NCI-H2227 treated with DMSO at 0.1 percent for 48 hours (cell line): Measurements from ENCODE around the gene DNAAF5.

Source experiments
- DNase-seq: peaks from one replicate; lab custom pipeline; 2025; lab: John Stamatoyannopoulos, UW

DNAAF5 gene

DNA sequence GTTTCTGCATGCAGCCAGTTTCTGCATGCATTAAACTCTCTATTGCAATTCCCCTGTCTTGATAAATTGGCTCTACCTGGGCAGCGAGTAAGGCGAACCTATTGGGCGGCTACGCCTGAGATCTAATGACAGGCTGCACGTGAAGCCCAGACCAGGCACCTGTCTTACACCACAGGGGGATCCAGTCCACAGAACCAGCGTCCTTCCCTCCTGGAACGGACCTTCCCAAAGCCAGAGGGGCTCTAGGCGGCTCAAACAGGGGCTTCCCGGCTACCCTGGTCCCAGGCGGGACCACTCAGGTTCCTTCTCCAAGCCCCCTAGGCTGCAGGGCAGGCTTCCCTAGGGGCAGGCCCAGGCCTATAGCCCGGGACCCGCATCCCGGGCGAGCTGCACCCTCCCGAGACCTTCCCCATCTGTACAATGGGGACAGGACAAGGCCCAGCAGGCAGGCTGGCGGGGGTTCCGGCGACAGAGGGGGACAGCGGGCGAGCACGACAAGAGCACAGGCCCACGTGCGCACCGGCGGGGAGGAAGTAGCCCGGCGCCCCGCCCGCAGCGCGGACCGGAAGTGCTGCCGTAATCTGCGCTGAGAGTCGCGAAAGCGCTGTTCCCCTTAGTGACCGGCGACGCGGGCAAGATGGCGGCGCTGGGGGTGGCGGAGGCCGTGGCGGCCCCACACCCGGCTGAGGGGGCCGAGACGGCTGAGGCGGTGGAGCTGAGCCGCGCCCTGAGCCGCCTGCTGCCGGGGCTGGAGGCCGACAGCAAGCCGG is at the start of gene DNAAF5:
DNAAF5 (plus strand) TSS at position 616 of the 770 bp plus-strand sequence; CDS start at position 638, 22 bp downstream.
- DNase-seq, result peak; percentile 79

DNA sequence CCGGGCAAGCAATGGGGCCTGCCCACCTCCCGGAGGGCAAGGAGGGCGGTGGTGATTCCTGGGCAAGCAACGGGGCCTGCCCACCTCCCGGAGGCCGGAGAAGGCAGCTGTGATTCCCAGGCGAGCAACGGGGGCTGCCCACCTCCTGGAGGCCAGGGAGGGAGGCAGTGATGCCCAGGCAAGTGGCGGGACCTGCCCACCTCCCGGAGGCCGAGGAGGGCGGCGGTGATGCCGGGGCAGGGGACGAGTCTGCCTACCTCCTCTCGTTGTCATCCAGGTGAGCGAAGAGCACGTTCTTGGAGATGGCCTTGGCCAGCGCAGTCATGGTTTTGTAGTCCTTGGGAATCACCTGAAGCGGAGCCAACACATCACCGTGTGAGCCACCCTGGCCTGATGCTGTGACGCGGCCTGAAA is 49.5 kb upstream of the DNAAF5 start:
- DNase-seq, result no peak

DNA sequence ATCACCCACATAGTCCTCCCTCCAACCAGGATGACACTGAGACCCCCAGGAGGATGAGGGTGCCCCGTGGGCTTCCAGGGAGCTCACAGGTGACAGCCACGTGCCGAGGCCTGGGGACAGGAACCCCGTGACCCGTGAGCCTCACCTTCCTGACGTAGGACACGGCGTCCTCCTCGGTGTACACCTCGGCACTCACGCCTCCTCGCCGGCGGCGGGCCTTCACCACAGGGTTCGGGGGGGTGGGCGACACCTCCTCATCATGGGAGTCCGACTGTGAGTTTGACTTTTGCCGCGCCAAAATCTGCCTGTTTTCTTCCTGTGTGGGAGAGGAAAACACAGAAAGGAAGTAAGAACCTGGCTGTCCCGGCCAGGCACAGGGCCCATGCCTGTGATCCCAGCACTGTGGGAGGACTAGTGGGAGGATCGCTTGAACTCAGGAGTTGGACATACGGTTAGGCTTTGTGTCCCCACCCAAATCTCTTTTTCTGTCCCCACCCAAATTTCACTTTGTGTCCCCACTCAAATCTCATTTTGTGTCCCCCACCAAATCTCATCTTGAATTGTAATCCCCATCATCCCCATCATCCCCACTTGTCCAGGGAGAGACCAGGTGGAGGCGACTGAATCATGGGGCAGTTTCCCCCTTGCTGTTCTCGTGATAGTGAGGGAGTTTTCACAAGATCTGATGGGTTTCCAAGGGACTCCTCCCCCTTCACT is 45.9 kb upstream of the DNAAF5 start:
- no peak for DNase-seq

DNA sequence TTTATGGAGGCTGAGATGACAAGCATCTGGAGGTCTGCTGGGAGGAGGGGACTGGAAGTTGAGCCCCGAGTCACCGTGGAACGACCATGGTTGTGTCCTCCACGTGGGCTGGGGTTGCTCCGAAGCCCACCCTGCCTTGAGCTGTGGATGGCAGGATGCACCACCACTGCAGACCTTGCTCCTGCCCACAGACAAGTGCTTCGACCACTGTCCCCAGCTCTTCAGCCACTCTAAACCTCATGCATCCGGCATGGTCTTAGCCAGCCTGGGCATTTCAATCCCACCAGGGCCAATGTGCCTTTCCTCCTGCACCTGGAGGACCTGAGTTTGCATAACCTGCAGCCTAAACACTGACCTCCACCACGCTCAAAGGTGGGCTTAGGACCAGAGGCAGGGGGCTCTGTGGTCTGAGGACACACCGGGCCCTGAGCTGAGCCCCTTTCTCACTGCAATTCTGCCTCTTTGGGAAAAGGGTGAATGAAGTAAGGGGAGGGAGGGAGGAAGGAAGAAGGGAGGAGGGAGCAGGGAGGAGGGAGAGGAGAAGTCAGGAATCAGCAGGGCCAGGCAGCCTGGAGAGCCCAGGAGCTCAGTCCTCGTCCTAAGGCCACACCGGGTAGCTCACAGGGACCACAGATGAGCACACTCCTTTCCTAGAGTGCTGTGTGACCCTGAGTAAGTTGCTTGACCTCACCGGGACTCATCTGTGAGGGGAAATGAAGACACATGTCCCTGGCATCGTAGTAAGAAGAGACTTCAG is 44.8 kb upstream of the DNAAF5 start:
- no peak for DNase-seq

DNA sequence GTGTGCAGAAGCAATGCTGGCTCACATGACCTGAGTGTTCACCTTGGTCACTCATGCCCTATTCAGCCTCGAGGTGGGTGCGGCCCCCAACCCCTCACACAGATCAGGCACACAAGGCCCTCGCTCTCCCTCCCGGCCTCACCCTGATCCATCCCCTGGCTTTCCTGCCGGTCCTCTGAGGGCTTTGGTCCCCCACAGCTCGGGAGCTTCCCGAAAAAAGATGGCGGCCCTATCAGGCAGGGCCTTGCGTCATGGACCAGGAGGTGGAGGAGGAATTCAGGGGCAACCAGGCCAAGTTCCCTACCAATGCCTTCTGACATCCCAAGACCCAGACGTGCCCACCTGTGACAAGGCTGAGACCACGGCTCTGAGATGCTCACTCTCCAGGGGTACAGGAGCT is 43.7 kb upstream of the DNAAF5 start:
- no peak for DNase-seq

DNA sequence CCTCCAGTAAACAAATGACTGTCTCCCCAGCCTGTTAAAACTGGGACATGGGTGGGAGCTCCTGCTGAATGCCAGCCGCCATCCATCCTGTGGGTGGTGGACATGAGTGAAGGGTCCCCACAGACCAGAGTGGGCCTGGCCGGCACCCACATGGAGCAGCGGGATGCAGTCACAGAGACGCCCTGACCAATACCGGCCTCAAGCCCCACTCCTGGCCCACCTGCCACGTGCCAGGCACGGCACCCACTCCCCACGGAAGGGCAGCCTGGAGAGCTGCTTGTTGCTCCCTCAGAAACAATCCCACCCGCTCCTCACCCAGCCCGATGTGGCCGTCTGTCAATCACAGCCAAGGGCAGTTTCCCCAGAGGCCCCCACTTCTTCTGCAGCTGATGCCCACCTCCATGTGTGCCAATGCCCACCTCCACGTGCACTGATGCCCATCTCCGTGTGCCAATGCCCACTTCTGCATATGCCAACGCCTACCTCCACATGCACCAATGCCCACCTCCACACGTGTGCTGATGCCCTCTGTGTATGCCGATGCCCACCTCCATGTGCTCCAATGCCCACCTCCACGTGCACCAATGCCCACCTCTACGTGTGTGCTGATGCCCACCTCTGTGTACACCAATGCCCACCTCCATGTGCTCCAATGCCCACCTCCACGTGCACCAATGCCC is 42.8 kb upstream of the DNAAF5 start:
- DNase-seq, result no peak

DNA sequence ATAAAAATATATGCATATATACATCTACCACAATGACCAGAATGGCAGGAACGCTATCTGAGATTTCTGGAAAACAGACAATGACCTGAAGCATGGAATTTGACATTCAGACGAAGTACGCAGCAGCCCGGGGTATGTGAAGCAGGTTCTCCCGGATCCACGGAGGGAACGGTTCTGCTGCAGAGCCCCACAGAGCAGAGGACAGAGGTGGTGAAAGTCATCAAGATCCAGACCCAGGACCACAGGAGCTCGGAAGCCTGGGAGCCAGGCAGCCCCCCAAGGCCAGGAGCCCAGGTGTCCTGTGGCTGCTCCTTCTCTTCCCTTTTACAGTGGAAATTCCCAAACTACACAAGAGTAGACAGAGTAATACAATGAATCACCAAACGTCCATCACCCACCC is 42.1 kb upstream of the DNAAF5 start:
- no peak for DNase-seq

DNA sequence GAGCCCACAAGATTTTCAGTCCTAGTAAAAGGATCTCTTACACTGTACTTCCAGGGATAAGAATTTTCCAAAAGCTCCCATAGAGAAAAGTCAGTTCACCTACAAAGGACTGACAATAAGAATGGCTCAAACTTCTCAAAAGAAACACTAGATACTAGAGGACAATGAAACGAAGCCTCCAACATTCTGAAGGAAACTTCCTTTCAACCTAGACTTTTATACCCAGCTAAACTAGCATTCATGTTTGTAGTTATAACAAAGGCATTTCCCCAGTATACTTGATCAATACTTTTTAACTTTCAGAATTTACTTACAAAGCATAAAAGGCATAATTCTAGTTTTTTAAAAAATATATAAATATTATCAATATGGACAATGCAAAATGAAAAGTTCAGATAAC is 41.0 kb upstream of the DNAAF5 start:
- DNase-seq, result no peak

DNA sequence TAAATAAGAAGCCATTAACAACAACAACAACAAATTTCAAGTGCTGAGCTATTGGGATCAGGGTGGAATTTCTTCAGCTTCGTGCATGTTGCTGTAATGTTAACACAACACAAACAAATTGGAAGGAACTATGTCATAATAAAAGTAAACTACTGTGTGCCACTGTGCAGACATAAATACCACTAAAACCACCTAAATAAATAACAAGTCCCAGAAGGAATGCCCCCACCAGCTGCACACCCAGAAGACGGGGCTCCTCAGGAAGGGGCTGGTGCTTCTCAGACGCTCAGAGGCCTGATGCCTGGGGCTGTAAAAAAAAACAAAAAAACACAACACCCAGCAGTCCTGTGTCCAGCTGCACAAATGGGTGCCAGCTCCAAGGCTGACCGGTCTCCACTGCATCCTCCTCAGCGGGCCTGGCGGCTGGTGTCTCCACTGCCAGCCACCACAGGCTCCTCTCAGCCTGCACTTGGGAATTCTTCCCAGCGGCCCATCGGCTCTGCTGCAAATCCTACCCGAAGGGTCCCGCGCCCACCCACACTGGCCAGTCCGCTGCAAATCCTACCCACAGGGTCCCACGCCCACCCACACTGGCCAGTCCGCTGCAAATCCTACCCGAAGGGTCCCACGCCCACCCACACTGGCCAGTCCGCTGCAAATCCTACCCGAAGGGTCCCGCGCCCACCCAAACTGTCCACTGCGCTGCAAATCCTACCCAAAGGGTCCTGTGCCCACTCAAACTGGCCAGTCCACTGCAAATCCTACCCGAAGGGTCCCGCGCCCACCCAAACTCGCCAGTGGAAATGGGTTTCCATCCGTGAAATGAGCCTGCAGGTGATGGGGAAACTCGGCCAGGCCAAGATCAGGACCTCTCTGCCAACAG is 35.8 kb upstream of the DNAAF5 start:
- DNase-seq, result no peak

DNA sequence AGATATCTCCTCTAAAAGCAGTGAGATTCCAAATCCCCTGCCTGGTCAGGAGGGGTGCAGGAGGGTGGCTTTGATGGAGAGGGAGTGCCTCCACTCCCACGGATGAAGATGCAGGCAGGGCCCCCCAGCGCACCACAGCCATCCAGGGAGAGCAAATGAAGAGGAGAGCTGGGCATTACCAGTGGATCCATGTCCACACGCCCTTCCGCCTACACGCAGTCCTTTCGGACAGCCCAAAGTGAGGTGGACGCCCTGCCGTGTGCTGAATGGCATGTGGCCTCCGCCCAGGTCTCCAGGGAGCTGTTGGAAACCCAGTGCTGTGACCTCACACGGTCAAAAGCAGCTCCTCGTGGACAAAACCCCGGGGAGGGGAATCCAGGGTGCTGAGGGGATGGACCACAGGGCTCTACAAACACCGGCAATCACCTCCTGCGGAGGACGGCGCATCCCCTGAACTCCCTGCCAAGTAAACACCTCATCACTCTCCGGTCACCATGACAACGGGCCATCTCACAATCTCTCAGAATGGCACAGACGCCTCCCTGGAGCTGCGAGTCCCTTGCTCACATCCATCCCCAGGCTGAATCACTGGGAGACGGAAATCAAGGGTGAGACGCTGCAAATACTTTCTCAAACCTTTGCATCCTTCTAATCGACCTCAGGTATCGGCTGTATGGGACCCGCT is 35.0 kb upstream of the DNAAF5 start:
- DNase-seq, result no peak

DNA sequence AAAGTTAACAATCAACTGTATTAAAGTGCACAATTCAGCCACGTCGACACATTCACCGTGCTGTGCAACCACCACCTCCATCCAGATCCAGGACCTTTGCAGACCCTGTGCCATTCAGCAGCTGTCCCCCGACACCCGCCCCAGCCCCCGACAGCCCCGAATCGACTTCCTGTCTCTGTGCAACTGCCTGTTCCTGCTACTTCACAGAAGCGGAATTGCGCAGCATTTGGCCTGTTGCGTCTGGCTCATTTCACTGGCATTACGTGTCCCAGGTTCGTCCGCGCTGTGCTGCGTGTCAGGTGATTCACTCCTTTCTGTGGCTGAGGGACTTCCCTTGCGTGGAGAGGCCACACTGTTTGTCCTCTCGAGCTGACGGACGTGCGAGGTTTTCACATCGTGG is 33.2 kb upstream of the DNAAF5 start:
- no peak for DNase-seq

DNA sequence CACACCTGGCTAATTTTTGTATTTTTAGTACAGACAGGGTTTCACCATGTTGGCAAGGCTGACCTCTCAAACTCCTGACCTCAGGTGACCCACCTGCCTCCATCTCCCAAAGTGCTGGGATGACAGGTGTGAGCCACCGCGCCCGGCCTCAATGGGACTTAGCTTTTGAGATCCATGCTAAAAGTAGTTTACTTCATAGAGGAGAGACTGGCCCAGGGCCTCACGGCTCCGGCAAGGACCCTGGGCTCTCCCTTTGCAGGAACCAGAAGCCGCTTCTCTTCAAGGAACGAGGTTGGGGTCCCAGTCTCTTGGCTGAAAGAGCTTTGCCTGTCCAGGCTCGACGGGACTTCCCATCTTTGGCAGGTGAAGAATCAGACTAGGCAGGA is 30.1 kb upstream of the DNAAF5 start:
- no peak for DNase-seq

DNA sequence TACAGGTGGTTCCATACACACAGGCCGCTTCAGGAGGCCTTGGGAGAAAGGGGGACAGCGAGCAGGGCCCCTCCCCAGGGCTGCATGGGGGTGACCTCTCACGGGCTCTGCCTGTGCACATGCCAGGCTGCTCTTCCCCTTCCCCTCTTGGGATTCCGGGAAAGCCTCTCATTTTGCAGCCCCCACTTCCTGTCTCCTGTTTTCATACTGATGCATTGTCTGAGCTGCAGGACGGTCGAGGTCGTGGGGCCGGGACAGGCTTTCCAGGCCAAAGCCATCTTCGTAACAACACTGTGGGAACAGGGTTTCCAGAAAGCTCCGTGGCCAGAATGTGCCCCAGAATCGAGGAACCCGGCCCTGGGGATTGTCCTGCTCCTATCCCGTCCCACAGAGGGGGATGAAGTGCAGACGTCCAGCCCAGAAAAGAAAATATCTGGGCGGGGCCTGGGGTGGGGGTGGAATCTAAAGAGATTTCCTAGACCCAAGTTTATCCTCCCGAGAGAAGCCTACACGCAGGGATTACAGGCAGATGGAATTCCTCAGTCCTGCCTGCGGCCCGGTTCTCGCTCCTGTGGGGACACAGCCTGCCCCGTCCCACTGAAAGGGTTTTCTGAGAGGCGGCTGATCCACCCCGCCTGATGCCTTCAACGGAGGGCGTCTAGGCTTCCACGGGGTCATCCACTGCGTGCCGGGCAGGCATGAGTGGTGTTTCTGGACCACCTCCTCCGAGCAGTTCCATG is 29.5 kb upstream of the DNAAF5 start:
- DNase-seq, result no peak

DNA sequence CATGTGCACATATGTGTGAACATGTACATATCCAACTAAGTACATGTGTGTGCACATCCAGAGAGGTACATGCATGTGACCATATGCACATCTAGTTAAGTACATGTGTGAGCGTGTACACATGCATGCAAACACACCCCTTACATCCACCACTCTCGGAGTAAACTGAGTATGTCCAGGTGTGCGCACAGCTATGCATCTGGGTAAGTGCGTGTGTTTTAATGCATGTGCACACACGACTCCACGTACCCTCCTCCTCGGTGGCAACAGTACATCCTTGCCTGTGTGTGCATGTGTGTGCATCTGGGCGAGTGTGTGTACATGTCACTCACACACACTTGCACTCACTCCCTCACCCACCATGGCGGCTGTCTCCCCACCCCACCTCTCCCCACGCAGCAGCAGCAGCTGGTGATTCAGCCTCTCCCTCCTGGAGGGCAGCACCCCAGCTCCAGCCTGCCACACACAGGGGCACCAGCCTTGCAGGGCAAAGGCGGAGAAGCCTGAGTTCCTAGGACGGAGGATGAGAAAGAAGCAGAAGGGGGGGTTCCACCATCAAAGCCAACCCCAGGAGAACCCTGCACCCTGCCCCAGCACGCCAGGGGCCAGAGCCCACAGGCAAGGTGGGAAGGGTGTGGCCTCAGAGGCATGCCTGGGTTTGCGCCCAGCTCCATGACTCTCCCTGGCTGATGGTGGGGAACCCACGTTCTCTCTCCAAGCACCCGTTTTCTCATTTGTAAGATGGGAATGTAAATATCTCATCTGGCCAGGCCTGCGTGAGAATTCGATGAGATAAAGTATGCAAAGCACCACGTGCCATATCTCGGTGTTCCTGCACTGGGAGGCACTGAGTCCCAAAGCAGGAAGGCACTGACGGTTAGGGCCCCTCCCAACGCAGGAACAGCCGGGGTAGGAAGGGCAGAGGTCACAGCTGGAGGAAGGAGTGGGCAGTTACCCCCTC is 27.7 kb upstream of the DNAAF5 start:
- DNase-seq, result no peak

DNA sequence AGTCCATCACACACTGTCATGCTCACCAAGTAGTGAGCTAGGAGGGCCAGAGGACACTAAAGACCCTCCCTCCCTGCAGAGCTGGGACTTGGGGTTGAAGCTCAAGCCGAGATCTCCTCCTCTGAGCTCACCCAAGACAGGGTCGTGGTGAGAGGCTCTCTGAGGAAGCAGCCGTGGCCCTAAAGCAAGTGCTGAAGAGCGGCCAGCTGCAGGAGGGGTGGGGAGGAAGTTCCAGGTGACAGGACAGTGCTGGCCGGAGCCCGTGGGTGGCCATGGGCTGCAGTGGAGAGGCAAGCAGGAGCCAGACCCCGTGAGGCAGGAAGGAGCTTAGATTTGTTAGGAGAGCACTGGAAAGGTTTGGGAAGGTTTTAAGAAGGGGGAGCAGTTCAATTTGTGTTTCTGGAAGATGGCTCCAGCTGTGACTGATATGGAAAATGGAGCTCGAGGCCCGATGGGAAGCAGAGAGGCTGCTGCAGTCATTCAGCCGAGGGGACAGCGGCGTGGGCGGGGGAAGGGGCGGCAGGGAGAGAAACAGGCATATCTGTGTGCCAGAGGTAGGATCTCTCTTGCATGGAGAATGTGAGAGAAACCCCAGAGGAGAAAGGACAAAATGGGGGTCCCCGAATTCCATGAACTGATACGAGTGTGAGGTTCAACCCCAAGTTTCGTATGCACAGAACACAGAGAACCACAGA is 26.9 kb upstream of the DNAAF5 start:
- no peak for DNase-seq

DNA sequence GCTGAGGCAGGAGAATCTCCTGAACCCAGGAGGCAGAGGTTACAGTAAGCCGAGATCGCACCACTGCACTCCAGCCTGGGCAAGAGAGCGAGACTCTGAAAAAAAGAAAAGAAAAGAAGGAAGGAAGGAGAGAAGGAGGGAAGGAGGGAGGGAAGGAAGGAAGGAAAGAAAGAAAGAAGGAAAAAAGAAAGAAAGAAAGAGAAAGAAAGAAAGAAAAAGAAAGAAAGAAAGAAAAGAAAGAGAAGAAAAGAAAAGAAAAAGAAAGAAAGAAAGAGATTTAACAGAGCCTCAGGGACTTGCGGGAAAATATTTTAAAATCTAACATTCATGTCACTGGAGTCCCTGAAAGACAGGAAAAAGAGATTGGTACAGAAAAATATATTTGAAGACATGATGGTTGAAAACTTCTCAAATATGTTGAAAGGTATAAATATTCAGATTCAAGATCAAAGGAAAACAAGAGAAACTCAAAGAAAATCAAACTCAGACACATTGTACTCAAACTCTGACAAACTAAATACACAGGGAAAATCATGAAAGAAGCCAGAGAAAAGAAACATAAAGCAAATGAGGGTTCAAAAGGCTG is 25.3 kb upstream of the DNAAF5 start:
- no peak for DNase-seq

DNA sequence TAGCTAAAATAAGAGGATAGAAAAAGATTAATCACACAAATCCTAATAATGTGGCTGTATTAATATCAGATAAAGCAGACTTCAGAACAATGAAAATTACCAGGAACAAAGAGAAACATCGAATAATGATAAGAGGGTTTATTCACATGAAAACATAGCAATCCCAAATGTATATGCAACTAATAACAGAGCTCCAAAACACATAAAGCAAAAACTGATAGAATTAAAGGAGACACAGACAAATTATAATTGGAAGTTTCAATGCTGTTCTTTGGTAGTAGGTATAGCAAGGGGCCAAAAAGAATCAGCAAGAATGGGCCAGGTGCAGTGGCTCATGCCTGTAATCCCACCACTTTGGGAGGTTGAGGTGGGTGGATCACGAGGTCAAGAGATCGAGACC is 23.4 kb upstream of the DNAAF5 start:
- no peak for DNase-seq

DNA sequence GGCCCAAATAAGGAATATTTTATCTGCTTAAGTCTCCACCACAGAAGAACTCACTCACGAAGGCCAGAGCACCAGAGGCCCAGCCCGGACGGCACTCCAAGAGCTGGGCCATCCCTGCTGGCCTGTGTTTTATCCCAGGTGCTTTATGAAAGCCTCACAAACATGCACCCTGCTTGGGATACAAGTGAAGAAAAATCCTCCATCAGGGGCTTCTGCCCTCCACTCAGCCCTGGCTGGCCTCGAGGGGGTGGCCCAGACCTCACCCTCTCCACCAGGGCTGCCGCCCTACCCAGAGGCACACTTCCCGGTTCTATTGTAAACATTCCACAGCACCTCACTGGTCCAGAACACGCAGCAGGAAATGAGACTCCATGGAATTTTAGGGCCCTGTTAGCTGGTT is 19.8 kb upstream of the DNAAF5 start:
- no peak for DNase-seq
